Cardiac atrium fibroblast (primary cell): ENCODE measurements around the gene RARG. TPM values are rescaled to one million over a fixed set of nuclear protein-coding genes. Genes with fewer than 3 reads are reported as not detected.

Experiments used
- total RNA-seq: library from RNA; depleted of rRNA; stranded (reverse); fragments of >200 nt; gene quantifications from 2 replicates; pipeline ENCODE4 v1.2.3, GENCODE V29; 2015

The RARG gene
- total RNA-seq, result 15.6 and 17.7 TPM in 2 replicates

GRCh38 chr12:53231921-53232645 lies at the start of gene RARG:
TSS of gene RARG (minus strand) at chr12:53232209. CDS start at chr12:53227545, 4,664 bp downstream.

GRCh38 chr12:53267999-53268629 lies 36.1 kb upstream of the RARG start, which contains the start of gene ESPL1:
TSS of gene ESPL1 (plus strand) at chr12:53268299. CDS start at chr12:53268767, 468 bp downstream.

GRCh38 chr12:53207042-53207441 lies 25.0 kb downstream of the RARG start, which contains the start of gene ITGB7:
TSS of gene ITGB7 (minus strand) at chr12:53207251. CDS start at chr12:53200443, 6,808 bp downstream.

GRCh38 chr12:53180220-53180930 lies 51.6 kb downstream of the RARG start, which contains the start of the genes CSAD and ZNF740:
TSS of gene CSAD (minus strand) at chr12:53180925. CDS start at chr12:53173470, 7,455 bp downstream.
TSS of gene ZNF740 (plus strand) at chr12:53180722. CDS start at chr12:53181984, 1,262 bp downstream.

Other genes starting within 250 kb of the RARG start
- 547 and 594 TPM in 2 replicates for gene EIF4B, start 225.8 kb downstream of the RARG start, total RNA-seq
- 99.6 and 100 TPM in 2 replicates for gene TNS2, start 182.1 kb downstream of the RARG start, total RNA-seq
- gene SPRYD3, start 152.8 kb downstream of the RARG start, total RNA-seq, result 24.3 and 27.1 TPM in 2 replicates
- gene IGFBP6, start 134.5 kb downstream of the RARG start, total RNA-seq, result 275 and 379 TPM in 2 replicates
- not detected in 2 replicates for gene SOAT2, start 128.7 kb downstream of the RARG start, total RNA-seq
- 5.0 and 6.5 TPM in 2 replicates for gene ZNF740, start 51.5 kb downstream of the RARG start, total RNA-seq
- 7.4 and 11.8 TPM in 2 replicates for gene CSAD, start 51.3 kb downstream of the RARG start, total RNA-seq
- 0.18 TPM in 1 of 2 replicates, not detected in the other for gene ITGB7, start 25.0 kb downstream of the RARG start, total RNA-seq
- gene ESPL1, start 36.1 kb upstream of the RARG start, total RNA-seq, result 3.2 and 4.7 TPM in 2 replicates
- 376 and 591 TPM in 2 replicates for gene PFDN5, start 63.3 kb upstream of the RARG start, total RNA-seq
- 38.6 and 54.3 TPM in 2 replicates for gene MYG1, start 67.5 kb upstream of the RARG start, total RNA-seq
- gene AAAS, start 89.4 kb upstream of the RARG start, total RNA-seq, result 46.2 and 50.2 TPM in 2 replicates
- gene SP7, start 104.1 kb upstream of the RARG start, total RNA-seq, result not detected in 2 replicates
- gene SP1, start 148.0 kb upstream of the RARG start, total RNA-seq, result 25.8 and 28.3 TPM in 2 replicates
- not detected in 2 replicates for gene AMHR2, start 191.6 kb upstream of the RARG start, total RNA-seq
- 70.8 and 92.7 TPM in 2 replicates for gene PRR13, start 209.5 kb upstream of the RARG start, total RNA-seq
- 158 and 225 TPM in 2 replicates for gene PCBP2, start 219.9 kb upstream of the RARG start, total RNA-seq